Gastroesophageal sphincter (tissue), 4 donors: ENCODE measurements around the gene RABL3. TPM values are rescaled to one million over a fixed set of nuclear protein-coding genes. Genes with fewer than 3 reads are reported as not detected.

Source experiments
- ATAC-seq: fragments of 150-250 bp; one replicate; pipeline ENCODE4 v1.9.1; 2016; ENCODE audit warnings: mild to moderate bottlenecking, moderate library complexity
- H3K27ac ChIP-seq, 4 donors: fragments of 200-600 bp; sonication (generic) in 3 of 4; 1 replicate in 3 of 4; 2 replicates in 1 of 4; pipeline ENCODE4 v1.5.1; 2016 to 2019
- H3K27me3 ChIP-seq: fragments of 200-600 bp; sonication (generic); one replicate; pipeline ENCODE4 v1.5.1; 2019
- H3K36me3 ChIP-seq, 2 donors: fragments of 200-600 bp; sonication (generic); one replicate each; pipeline ENCODE4 v1.5.1; 2019; ENCODE audit warnings: control low read depth in 1 of 2
- H3K4me1 ChIP-seq, 3 donors: fragments of 200-600 bp; sonication (generic); 1 replicate in 2 of 3; 2 replicates in 1 of 3; pipeline ENCODE4 v1.5.1; 2016 to 2019; ENCODE audit warnings: control low read depth in 2 of 3
- H3K4me3 ChIP-seq, 2 donors: fragments of 200-600 bp; sonication (generic); one replicate each; pipeline ENCODE4 v1.5.1; 2019; ENCODE audit warnings: mild to moderate bottlenecking in 1 of 2, moderate library complexity in 1 of 2
- H3K9me3 ChIP-seq, 3 donors: fragments of 200-600 bp; sonication (generic); one replicate each; pipeline ENCODE4 v1.5.1; 2017 to 2019; ENCODE audit warnings: control low read depth in 2 of 3
- CTCF ChIP-seq, 4 experiments: fragments of 200-600 bp in 2 of 4; fragments of 450-650 bp in 2 of 4; sonication (generic) in 1 of 4; IDR thresholded peaks; one replicate each; pipeline ENCODE4 v1.5.1; 2017 to 2019; ENCODE audit warnings: antibody characterized with exemption in 4 of 4, mild to moderate bottlenecking in 2 of 4, moderate library complexity in 2 of 4
- EP300 ChIP-seq: sonication (generic); formaldehyde crosslinking; IDR thresholded peaks from one replicate; pipeline ENCODE4 v1.6.1; 2017; ENCODE audit warnings: antibody characterized with exemption, mild to moderate bottlenecking
- POLR2A ChIP-seq, 2 donors: fragments of 450-650 bp; IDR thresholded peaks; one replicate each; pipeline ENCODE4 v1.6.1; 2017; ENCODE audit warnings: antibody characterized with exemption in 2 of 2, mild to moderate bottlenecking in 2 of 2, moderate library complexity in 1 of 2
- POLR2AphosphoS5 ChIP-seq: sonication (generic); formaldehyde crosslinking; IDR thresholded peaks from one replicate; pipeline ENCODE4 v1.6.1; 2017; ENCODE audit warnings: antibody characterized with exemption
- WGBS, 2 donors: methylation state at CpG; one replicate each; pipeline ENCODE4 v1.1.5; 2018; ENCODE audit warnings: low coverage in 1 of 2; 5-methylcytosine and 5-hydroxymethylcytosine counted together
- total RNA-seq, 4 donors: library from RNA; depleted of rRNA; stranded (reverse); fragments of >200 nt; gene quantifications; one replicate each; pipeline ENCODE4 v1.1.0, GENCODE V29; 2016

RABL3 gene
- total RNA-seq, 4 donors from 2014 or later: 16.3 to 29.2 (median 20.1) TPM

GRCh38 chr3:120699333-120699732, 43.0 kb downstream of the RABL3 start:
- Histone ChIP-seq H3K4me1 (no peaks in the 10 kb centered on the region), H3K27ac (no peak overlapping the region), H3K36me3 (peaks cover 0 to 32% of the 10 kb centered on the region in 2 donors), H3K4me3 (no peak overlapping the region), H3K9me3 (peaks cover 0 to 5% (median 0%) of the 10 kb centered on the region in 3 donors), H3K27me3 (no peaks in the 10 kb centered on the region)
- ATAC-seq: no peak
- TF ChIP-seq POLR2AphosphoS5: no peak
- WGBS, 2 donors: 87 to 95% methylated on average over 3 of the region's 3 CpGs

DNA sequence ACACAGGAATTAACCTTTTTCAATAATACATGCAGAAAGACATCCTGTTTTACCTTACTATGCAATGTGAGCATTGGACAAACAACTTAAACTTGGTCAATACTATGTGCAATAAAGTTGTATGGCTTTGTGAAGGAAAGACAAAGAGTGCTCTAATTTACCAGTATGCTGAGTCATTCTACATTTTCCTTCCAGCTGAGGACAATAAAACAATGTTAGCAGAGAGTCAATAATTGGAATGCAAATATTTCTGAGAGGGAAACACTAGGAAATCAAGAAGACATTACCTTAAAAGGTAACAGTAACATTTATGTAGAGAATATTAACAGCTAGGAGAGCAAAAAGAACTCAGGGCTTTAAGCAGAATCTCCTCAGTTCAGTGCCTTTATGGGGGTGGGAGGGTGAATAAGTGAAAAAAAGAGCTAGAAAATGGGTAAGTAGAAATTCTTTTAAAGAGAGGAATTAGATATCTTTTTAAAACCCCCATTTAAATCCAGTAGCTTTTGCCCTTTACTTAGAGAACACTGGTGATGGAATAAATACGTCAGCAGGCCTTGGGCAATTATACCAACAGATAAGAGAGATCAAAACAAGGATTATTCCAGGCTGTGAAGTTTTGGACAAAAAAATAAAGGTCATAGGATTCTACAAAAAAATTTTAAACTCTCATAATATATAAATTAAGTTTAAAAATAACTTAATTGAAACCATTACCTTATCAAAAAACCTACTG, 48.7 kb downstream of the RABL3 start:
- no peaks in the 10 kb centered on the region for H3K9me3 ChIP-seq
- no peak for ATAC-seq
- TF ChIP-seq POLR2AphosphoS5: no peak
- TF ChIP-seq POLR2A (IDR thresholded peaks at IDR 0.05): no peak
- no peak for TF ChIP-seq CTCF (IDR thresholded peaks at IDR 0.05)
- no peak for TF ChIP-seq EP300
- H3K36me3 ChIP-seq: peaks cover 0 to 38% of the 10 kb centered on the region in 2 donors
- H3K27ac ChIP-seq: no peak overlapping the region
- 86 to 100% methylated on average over 1 of the region's 1 CpG for WGBS, 2 donors
- no peaks in the 10 kb centered on the region for H3K27me3 ChIP-seq
- H3K4me3 ChIP-seq: no peak overlapping the region
- H3K4me1 ChIP-seq: no peaks in the 10 kb centered on the region

GRCh38 chr3:120689395-120689794, 52.9 kb downstream of the RABL3 start:
- no peak for ATAC-seq
- H3K27ac ChIP-seq: no peak overlapping the region
- no peaks in the 10 kb centered on the region for H3K4me1 ChIP-seq
- H3K9me3 ChIP-seq: no peaks in the 10 kb centered on the region
- H3K27me3 ChIP-seq: no peaks in the 10 kb centered on the region
- TF ChIP-seq POLR2A (IDR thresholded peaks at IDR 0.05) (no peak), POLR2AphosphoS5 (no peak), CTCF (IDR thresholded peaks at IDR 0.05) (no peak), EP300 (no peak)
- H3K36me3 ChIP-seq: peaks cover 0 to 28% of the 10 kb centered on the region in 2 donors
- no peak overlapping the region for H3K4me3 ChIP-seq
- WGBS, 2 donors: 89 to 93% methylated on average over 3 of the region's 3 CpGs

DNA sequence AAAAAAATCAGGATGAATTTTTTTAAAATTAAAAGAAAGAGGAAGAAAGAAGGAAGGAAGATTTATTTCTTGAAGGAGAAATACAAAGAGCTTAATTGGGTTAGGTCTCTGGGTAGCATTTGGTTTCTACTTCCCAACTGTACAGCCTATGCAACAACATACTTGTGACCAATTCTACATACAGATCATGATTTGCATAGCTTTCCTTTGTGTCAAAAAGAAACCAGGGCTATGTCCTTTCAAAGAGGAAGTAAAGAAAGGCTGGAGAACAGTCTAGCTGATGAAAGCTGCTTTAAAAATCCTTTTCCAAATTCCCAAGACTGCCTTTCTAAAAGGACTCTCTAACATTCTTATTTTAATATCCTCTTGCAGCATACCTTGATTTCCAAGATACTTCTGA, 54.2 kb downstream of the RABL3 start:
- Histone ChIP-seq H3K4me1 (no peaks in the 10 kb centered on the region), H3K27me3 (no peaks in the 10 kb centered on the region), H3K4me3 (no peak overlapping the region), H3K9me3 (no peaks in the 10 kb centered on the region), H3K36me3 (peaks cover 0 to 28% of the 10 kb centered on the region in 2 donors), H3K27ac (no peak overlapping the region)
- no peak for TF ChIP-seq POLR2AphosphoS5
- TF ChIP-seq CTCF (IDR thresholded peaks at IDR 0.05): no peak
- TF ChIP-seq POLR2A (IDR thresholded peaks at IDR 0.05): no peak
- TF ChIP-seq EP300: no peak
- no peak for ATAC-seq

DNA sequence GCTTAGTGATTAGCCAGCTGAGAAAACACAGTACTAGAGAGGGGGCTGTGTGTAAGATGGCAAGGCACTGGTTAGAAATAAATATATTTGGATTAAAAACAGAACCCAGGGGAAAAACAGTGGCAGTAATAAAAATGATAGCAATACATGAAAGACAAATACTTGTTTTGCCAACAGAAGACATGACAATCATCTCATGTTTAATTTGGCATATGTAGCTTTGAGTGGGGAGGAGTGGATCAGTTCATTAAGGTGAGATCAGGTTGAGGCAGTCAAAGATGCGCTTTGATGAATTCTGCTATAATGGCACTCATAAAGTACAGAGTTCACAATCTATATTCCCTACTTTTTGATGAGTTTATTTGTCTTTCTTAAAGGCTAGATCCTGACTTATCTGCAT, 56.9 kb downstream of the RABL3 start:
- TF ChIP-seq CTCF (IDR thresholded peaks at IDR 0.05) (no peak), POLR2AphosphoS5 (no peak), POLR2A (IDR thresholded peaks at IDR 0.05) (no peak), EP300 (no peak)
- no peak for ATAC-seq
- Histone ChIP-seq H3K36me3 (peaks cover 0 to 21% of the 10 kb centered on the region in 2 donors), H3K4me1 (no peaks in the 10 kb centered on the region), H3K4me3 (no peak overlapping the region), H3K27me3 (no peaks in the 10 kb centered on the region), H3K9me3 (no peaks in the 10 kb centered on the region), H3K27ac (no peak overlapping the region)
- 92 to 100% methylated on average over 1 of the region's 1 CpG for WGBS, 2 donors
